Measurements from ENCODE around the gene INPP5E. TPM values are rescaled to one million over a fixed set of nuclear protein-coding genes. Genes with fewer than 3 reads are reported as not detected.

Gene INPP5E
- total RNA-seq, 1 donor from 2014 or later, result 4.7 TPM

DNA sequence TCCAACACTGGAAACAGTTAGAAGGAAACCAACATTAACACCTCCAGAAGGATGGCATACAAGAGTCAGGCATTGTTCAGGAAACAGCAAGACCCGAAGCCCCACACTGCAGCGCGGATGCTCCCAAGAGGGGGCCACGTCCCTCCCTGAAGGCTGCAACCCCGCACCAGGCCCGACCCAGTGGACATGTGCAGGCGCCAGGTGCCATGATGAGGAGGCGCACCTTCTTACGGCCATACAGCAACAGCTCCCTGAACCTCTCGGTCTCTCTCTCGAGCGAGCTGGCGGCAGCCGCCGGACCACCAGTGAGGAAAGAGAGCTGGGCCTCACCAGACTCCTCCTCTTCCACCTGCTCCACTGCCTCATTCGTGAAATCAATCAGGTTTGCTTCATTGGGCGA, 23.0 kb upstream of the INPP5E start:
- Histone ChIP-seq H3K9ac (ENCODE audit: low read depth in 1 of 3, low read length in 3 of 3) (no peak overlapping the region), H3K4me1 (ENCODE audit: control insufficient read depth in 3 of 3, insufficient read depth in 3 of 3, low read length in 3 of 3) (no peaks in the 10 kb centered on the region), H3K27ac (ENCODE audit: low read depth, low read length) (no peak overlapping the region), H3K4me3 (ENCODE audit: low read length in 3 of 3) (no peak overlapping the region), H3K9me3 (ENCODE audit: control insufficient read depth in 3 of 3, low read length in 3 of 3) (no peaks in the 10 kb centered on the region), H3K27me3 (ENCODE audit: control insufficient read depth in 3 of 3, insufficient read depth in 3 of 3, low read length in 3 of 3) (no peaks in the 10 kb centered on the region), H3K36me3 (ENCODE audit: control insufficient read depth in 3 of 3, insufficient read depth in 3 of 3, low read length in 3 of 3) (peaks cover 74 to 88% (median 81%) of the 10 kb centered on the region in 3 donors)

DNA sequence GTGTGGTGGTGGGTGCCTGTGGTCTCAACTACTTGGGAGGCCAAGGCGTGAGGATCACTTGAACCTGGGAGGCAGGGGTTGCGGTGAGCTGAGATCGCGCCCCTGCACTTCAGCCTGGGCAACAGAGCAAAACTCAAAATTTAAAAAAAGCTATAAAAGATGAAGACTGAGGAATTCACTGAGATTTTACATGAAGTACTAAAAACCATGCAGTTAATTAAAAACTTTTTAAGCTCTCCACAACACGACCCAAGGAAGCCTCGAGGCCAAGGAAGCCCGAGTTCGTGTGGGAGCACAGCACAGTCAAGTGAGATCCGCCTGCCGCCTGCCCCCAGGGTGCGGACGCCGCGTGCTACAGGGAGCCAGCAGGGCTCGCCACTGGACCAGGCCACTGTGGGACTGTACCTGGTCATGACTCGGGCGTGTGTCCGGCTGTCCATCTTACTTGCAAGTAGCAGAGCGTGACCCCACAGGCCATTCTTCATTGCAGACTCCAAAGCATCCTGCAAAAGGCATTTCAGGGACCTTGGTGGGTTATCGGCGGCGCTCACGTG, 21.2 kb upstream of the INPP5E start:
- Histone ChIP-seq H3K36me3 (ENCODE audit: control insufficient read depth in 3 of 3, insufficient read depth in 3 of 3, low read length in 3 of 3) (peaks cover 77 to 88% (median 82%) of the 10 kb centered on the region in 3 donors), H3K27me3 (ENCODE audit: control insufficient read depth in 3 of 3, insufficient read depth in 3 of 3, low read length in 3 of 3) (no peaks in the 10 kb centered on the region), H3K9ac (ENCODE audit: low read depth in 1 of 3, low read length in 3 of 3) (no peak overlapping the region), H3K4me3 (ENCODE audit: low read length in 3 of 3) (no peak overlapping the region), H3K27ac (ENCODE audit: low read depth, low read length) (no peak overlapping the region), H3K4me1 (ENCODE audit: control insufficient read depth in 3 of 3, insufficient read depth in 3 of 3, low read length in 3 of 3) (no peaks in the 10 kb centered on the region), H3K9me3 (ENCODE audit: control insufficient read depth in 3 of 3, low read length in 3 of 3) (no peaks in the 10 kb centered on the region)

GRCh38 chr9:136459425-136459824, 19.8 kb upstream of the INPP5E start:
- Histone ChIP-seq H3K27me3 (ENCODE audit: control insufficient read depth in 3 of 3, insufficient read depth in 3 of 3, low read length in 3 of 3) (no peaks in the 10 kb centered on the region), H3K36me3 (ENCODE audit: control insufficient read depth in 3 of 3, insufficient read depth in 3 of 3, low read length in 3 of 3) (peaks cover 80 to 88% (median 83%) of the 10 kb centered on the region in 3 donors), H3K27ac (ENCODE audit: low read depth, low read length) (no peak overlapping the region), H3K9ac (ENCODE audit: low read depth in 1 of 3, low read length in 3 of 3) (no peak overlapping the region), H3K9me3 (ENCODE audit: control insufficient read depth in 3 of 3, low read length in 3 of 3) (no peaks in the 10 kb centered on the region), H3K4me3 (ENCODE audit: low read length in 3 of 3) (no peak overlapping the region), H3K4me1 (ENCODE audit: control insufficient read depth in 3 of 3, insufficient read depth in 3 of 3, low read length in 3 of 3) (no peaks in the 10 kb centered on the region)

DNA sequence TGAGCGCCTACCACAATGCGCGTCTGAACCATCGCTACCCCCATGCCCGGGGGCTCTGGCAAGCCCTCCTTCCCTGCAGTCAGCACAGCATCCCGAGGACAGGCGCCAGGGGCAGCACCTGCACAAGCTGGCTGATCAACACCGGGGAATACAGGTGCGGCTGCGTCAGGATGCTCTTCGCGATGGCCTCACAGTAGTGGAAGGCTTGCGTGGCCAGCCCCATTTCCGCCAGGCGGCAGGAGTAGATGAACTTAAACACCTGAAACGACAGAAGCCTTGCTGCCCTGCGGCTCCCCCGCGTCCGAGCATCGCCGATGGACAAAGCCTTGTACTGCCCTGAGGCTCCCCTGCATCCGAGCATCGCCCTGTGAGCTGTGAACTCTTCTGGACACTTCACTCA, 17.7 kb upstream of the INPP5E start:
- Histone ChIP-seq H3K36me3 (ENCODE audit: control insufficient read depth in 3 of 3, insufficient read depth in 3 of 3, low read length in 3 of 3) (peaks cover 73 to 79% (median 75%) of the 10 kb centered on the region in 3 donors), H3K4me1 (ENCODE audit: control insufficient read depth in 3 of 3, insufficient read depth in 3 of 3, low read length in 3 of 3) (no peaks in the 10 kb centered on the region), H3K9ac (ENCODE audit: low read depth in 1 of 3, low read length in 3 of 3) (no peak overlapping the region), H3K9me3 (ENCODE audit: control insufficient read depth in 3 of 3, low read length in 3 of 3) (no peaks in the 10 kb centered on the region), H3K4me3 (ENCODE audit: low read length in 3 of 3) (no peak overlapping the region), H3K27ac (ENCODE audit: low read depth, low read length) (no peak overlapping the region), H3K27me3 (ENCODE audit: control insufficient read depth in 3 of 3, insufficient read depth in 3 of 3, low read length in 3 of 3) (no peaks in the 10 kb centered on the region)

- Histone ChIP-seq H3K27ac (ENCODE audit: low read depth, low read length) (no peak overlapping the region), H3K4me3 (ENCODE audit: low read length in 3 of 3) (no peak overlapping the region), H3K36me3 (ENCODE audit: control insufficient read depth in 3 of 3, insufficient read depth in 3 of 3, low read length in 3 of 3) (peaks cover 71 to 77% (median 77%) of the 10 kb centered on the region in 3 donors), H3K4me1 (ENCODE audit: control insufficient read depth in 3 of 3, insufficient read depth in 3 of 3, low read length in 3 of 3) (no peaks in the 10 kb centered on the region), H3K9ac (ENCODE audit: low read depth in 1 of 3, low read length in 3 of 3) (no peak overlapping the region), H3K9me3 (ENCODE audit: control insufficient read depth in 3 of 3, low read length in 3 of 3) (no peaks in the 10 kb centered on the region), H3K27me3 (ENCODE audit: control insufficient read depth in 3 of 3, insufficient read depth in 3 of 3, low read length in 3 of 3) (no peaks in the 10 kb centered on the region)
Observed at GRCh38 chr9:136456258-136456657, 16.6 kb upstream of the INPP5E start.

DNA sequence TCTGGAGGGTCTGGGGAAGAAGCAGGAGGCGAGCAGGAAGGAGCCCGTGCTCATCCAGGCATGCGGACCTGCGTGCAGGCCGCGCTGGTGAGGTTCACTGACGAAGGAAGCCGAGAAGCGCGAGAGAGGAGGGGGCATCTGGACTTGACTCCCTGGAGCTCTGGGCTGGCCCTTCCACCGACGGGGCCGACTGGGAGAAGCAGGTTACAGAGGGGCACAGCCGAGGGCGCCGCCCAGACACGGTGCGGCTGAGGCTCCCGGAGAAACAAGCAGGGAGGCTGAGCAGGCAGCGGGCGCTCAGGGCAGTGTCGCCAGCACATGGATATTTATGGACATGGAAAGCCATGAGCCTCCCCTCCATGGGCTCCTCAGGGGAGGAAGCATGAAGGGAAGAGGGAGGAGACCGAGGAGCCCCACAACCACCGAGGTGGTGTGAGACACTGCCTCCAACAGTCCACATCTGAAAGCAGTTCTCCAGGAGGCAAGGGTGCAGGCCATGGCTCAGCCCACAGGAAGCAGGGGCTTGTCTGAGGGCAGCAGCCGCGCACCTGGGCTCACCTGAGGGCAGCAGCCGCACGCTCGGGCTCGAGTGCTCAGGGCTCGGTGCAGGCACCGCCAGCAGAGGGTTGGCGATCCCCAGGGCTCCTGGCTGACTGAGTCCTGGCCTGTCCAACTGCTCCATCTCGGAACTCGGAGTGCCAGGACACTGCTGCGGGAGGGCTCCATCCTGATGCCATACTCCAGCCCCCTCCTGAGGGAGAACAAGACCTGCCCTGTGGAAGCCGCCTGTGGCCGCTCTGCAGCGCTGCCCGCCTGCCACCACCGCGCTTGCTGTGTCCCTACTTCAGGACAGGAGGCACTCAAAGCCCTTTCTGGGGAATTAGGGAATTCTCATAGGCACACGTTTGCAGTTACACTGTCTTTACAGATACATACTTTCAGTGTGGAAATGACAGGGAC, 15.7 kb upstream of the INPP5E start:
- peaks cover 74 to 80% (median 78%) of the 10 kb centered on the region in 3 donors for H3K36me3 ChIP-seq (ENCODE audit: control insufficient read depth in 3 of 3, insufficient read depth in 3 of 3, low read length in 3 of 3)
- no peaks in the 10 kb centered on the region for H3K4me1 ChIP-seq (ENCODE audit: control insufficient read depth in 3 of 3, insufficient read depth in 3 of 3, low read length in 3 of 3)
- H3K9ac ChIP-seq (ENCODE audit: low read depth in 1 of 3, low read length in 3 of 3), result no peak overlapping the region
- H3K27ac ChIP-seq (ENCODE audit: low read depth, low read length), result no peak overlapping the region
- no peak overlapping the region for H3K4me3 ChIP-seq (ENCODE audit: low read length in 3 of 3)
- H3K9me3 ChIP-seq (ENCODE audit: control insufficient read depth in 3 of 3, low read length in 3 of 3), result no peaks in the 10 kb centered on the region
- H3K27me3 ChIP-seq (ENCODE audit: control insufficient read depth in 3 of 3, insufficient read depth in 3 of 3, low read length in 3 of 3), result no peaks in the 10 kb centered on the region

GRCh38 chr9:136454026-136454796, 14.6 kb upstream of the INPP5E start:
- H3K36me3 ChIP-seq (ENCODE audit: control insufficient read depth in 3 of 3, insufficient read depth in 3 of 3, low read length in 3 of 3), result peaks cover 71 to 79% (median 76%) of the 10 kb centered on the region in 3 donors

GRCh38 chr9:136453326-136453725, 13.7 kb upstream of the INPP5E start:
- no peak overlapping the region for H3K9ac ChIP-seq (ENCODE audit: low read depth in 1 of 3, low read length in 3 of 3)
- no peak overlapping the region for H3K4me3 ChIP-seq (ENCODE audit: low read length in 3 of 3)
- H3K27ac ChIP-seq (ENCODE audit: low read depth, low read length), result no peak overlapping the region
- no peaks in the 10 kb centered on the region for H3K4me1 ChIP-seq (ENCODE audit: control insufficient read depth in 3 of 3, insufficient read depth in 3 of 3, low read length in 3 of 3)
- no peaks in the 10 kb centered on the region for H3K27me3 ChIP-seq (ENCODE audit: control insufficient read depth in 3 of 3, insufficient read depth in 3 of 3, low read length in 3 of 3)
- H3K36me3 ChIP-seq (ENCODE audit: control insufficient read depth in 3 of 3, insufficient read depth in 3 of 3, low read length in 3 of 3), result peaks cover 68 to 80% (median 76%) of the 10 kb centered on the region in 3 donors
- no peaks in the 10 kb centered on the region for H3K9me3 ChIP-seq (ENCODE audit: control insufficient read depth in 3 of 3, low read length in 3 of 3)

More at GRCh38 chr9:136454026-136454796, 14.6 kb upstream of the INPP5E start:
- Histone ChIP-seq H3K27me3 (ENCODE audit: control insufficient read depth in 3 of 3, insufficient read depth in 3 of 3, low read length in 3 of 3) (no peaks in the 10 kb centered on the region), H3K27ac (ENCODE audit: low read depth, low read length) (no peak overlapping the region), H3K9ac (ENCODE audit: low read depth in 1 of 3, low read length in 3 of 3) (no peak overlapping the region), H3K4me1 (ENCODE audit: control insufficient read depth in 3 of 3, insufficient read depth in 3 of 3, low read length in 3 of 3) (no peaks in the 10 kb centered on the region), H3K4me3 (ENCODE audit: low read length in 3 of 3) (no peak overlapping the region), H3K9me3 (ENCODE audit: control insufficient read depth in 3 of 3, low read length in 3 of 3) (no peaks in the 10 kb centered on the region)

- no peak overlapping the region for H3K4me3 ChIP-seq (ENCODE audit: low read length in 3 of 3)
- no peak overlapping the region for H3K9ac ChIP-seq (ENCODE audit: low read depth in 1 of 3, low read length in 3 of 3)
- no peaks in the 10 kb centered on the region for H3K9me3 ChIP-seq (ENCODE audit: control insufficient read depth in 3 of 3, low read length in 3 of 3)
- H3K4me1 ChIP-seq (ENCODE audit: control insufficient read depth in 3 of 3, insufficient read depth in 3 of 3, low read length in 3 of 3), result no peaks in the 10 kb centered on the region
- H3K36me3 ChIP-seq (ENCODE audit: control insufficient read depth in 3 of 3, insufficient read depth in 3 of 3, low read length in 3 of 3), result peaks cover 73 to 81% (median 77%) of the 10 kb centered on the region in 3 donors
- H3K27me3 ChIP-seq (ENCODE audit: control insufficient read depth in 3 of 3, insufficient read depth in 3 of 3, low read length in 3 of 3), result no peaks in the 10 kb centered on the region
- no peak overlapping the region for H3K27ac ChIP-seq (ENCODE audit: low read depth, low read length)
Observed at GRCh38 chr9:136451221-136451877, 11.7 kb upstream of the INPP5E start.
